Liver (tissue), 3 donors: ENCODE results near the gene GNPTAB.

Experiments used
- YY1 ChIP-seq: IDR thresholded peaks from 2 replicates; pipeline ENCODE4 v1.6.1; 2016; ENCODE audit warnings: antibody characterized with exemption, mild to moderate bottlenecking
- TF ChIP-seq, protein P1 (sequence below): fragments of 150-350 bp; IDR thresholded peaks from 2 replicates; pipeline ENCODE4 v1.5.1; 2017; ENCODE audit warnings: improper control_type of control experiment, low read depth, low read length; ENCODE audit not compliant: missing input control
- TF ChIP-seq, protein P2 (sequence below): IDR thresholded peaks from 2 replicates; pipeline ENCODE4 v1.6.1; 2016; ENCODE audit warnings: antibody characterized with exemption
- TF ChIP-seq, protein P3 (sequence below): IDR thresholded peaks from 2 replicates; pipeline ENCODE4 v1.6.1; 2016; ENCODE audit warnings: antibody characterized with exemption
- TF ChIP-seq, protein P4 (sequence below): IDR thresholded peaks from 2 replicates; pipeline ENCODE4 v1.6.1; 2016; ENCODE audit warnings: antibody characterized with exemption, mild to moderate bottlenecking
- donor health status: healthy.
- donor health status: healthy.

DNA sequence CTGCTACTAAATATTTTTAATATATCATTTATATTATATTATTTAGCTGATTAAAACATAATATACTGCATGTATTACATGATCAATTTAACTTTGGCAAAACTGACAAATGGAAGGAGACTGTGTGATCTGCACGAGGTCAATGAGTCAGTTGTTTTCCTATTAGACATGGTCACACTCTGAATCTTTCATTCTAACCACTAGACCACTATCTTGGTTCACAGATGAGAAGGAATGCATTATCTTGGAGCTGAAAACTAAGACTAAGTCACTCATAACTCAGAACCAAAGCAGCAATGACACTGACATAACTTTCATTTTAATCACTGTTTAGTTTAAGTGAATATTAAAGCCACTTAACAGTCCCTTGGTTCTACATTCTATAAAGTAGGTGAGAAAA lies 37.4 kb downstream of the GNPTAB start:
- TF ChIP-seq, protein P1, sequence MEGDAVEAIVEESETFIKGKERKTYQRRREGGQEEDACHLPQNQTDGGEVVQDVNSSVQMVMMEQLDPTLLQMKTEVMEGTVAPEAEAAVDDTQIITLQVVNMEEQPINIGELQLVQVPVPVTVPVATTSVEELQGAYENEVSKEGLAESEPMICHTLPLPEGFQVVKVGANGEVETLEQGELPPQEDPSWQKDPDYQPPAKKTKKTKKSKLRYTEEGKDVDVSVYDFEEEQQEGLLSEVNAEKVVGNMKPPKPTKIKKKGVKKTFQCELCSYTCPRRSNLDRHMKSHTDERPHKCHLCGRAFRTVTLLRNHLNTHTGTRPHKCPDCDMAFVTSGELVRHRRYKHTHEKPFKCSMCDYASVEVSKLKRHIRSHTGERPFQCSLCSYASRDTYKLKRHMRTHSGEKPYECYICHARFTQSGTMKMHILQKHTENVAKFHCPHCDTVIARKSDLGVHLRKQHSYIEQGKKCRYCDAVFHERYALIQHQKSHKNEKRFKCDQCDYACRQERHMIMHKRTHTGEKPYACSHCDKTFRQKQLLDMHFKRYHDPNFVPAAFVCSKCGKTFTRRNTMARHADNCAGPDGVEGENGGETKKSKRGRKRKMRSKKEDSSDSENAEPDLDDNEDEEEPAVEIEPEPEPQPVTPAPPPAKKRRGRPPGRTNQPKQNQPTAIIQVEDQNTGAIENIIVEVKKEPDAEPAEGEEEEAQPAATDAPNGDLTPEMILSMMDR, result no peak
- TF ChIP-seq YY1, result no peak
- TF ChIP-seq, protein P2, sequence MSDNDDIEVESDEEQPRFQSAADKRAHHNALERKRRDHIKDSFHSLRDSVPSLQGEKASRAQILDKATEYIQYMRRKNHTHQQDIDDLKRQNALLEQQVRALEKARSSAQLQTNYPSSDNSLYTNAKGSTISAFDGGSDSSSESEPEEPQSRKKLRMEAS, result no peak
- TF ChIP-seq, protein P3, sequence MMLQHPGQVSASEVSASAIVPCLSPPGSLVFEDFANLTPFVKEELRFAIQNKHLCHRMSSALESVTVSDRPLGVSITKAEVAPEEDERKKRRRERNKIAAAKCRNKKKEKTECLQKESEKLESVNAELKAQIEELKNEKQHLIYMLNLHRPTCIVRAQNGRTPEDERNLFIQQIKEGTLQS, result no peak
- TF ChIP-seq, protein P4, sequence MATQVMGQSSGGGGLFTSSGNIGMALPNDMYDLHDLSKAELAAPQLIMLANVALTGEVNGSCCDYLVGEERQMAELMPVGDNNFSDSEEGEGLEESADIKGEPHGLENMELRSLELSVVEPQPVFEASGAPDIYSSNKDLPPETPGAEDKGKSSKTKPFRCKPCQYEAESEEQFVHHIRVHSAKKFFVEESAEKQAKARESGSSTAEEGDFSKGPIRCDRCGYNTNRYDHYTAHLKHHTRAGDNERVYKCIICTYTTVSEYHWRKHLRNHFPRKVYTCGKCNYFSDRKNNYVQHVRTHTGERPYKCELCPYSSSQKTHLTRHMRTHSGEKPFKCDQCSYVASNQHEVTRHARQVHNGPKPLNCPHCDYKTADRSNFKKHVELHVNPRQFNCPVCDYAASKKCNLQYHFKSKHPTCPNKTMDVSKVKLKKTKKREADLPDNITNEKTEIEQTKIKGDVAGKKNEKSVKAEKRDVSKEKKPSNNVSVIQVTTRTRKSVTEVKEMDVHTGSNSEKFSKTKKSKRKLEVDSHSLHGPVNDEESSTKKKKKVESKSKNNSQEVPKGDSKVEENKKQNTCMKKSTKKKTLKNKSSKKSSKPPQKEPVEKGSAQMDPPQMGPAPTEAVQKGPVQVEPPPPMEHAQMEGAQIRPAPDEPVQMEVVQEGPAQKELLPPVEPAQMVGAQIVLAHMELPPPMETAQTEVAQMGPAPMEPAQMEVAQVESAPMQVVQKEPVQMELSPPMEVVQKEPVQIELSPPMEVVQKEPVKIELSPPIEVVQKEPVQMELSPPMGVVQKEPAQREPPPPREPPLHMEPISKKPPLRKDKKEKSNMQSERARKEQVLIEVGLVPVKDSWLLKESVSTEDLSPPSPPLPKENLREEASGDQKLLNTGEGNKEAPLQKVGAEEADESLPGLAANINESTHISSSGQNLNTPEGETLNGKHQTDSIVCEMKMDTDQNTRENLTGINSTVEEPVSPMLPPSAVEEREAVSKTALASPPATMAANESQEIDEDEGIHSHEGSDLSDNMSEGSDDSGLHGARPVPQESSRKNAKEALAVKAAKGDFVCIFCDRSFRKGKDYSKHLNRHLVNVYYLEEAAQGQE, result no peak
